Measurements from ENCODE around the gene NDST3. TPM values are rescaled to one million over a fixed set of nuclear protein-coding genes. Genes with fewer than 3 reads are reported as not detected.
"Not testable (repeated sequence)": the region's sequence is repeated elsewhere in the genome, so short reads cannot be mapped to it uniquely, and the experiment has no call there.

Gene NDST3
- total RNA-seq, 4 donors from 2014 or later = 0.25 TPM; not detected in 3

- H3K4me3 ChIP-seq (ENCODE audit: low read depth, poor library complexity, severe bottlenecking) = no peak overlapping the region
- no peak for DNase-seq (ENCODE audit: low spot score in 2 of 2)
- 88 to 89% methylated on average over 2 of the region's 2 CpGs for WGBS, 2 donors
- TF ChIP-seq POLR2A (IDR thresholded peaks at IDR 0.05) (no peak), CTCF (IDR thresholded peaks at IDR 0.05) (no peak)
- intact Hi-C loops (cut with DNase I; ENCODE audit: low total_unique reads) = no loop called here
Observed at GRCh38 chr4:118290951-118291350, 256.7 kb downstream of the NDST3 start.

GRCh38 chr4:118296729-118297128, 262.4 kb downstream of the NDST3 start:
- no peak for TF ChIP-seq POLR2A (IDR thresholded peaks at IDR 0.05)
- TF ChIP-seq CTCF (IDR thresholded peaks at IDR 0.05) = no peak
- 64 to 70% methylated on average over 1 of the region's 1 CpG for WGBS, 2 donors
- H3K4me3 ChIP-seq (ENCODE audit: low read depth, poor library complexity, severe bottlenecking) = no peak overlapping the region
- intact Hi-C loops (cut with DNase I; ENCODE audit: low total_unique reads) = no loop called here
- DNase-seq (ENCODE audit: low spot score in 2 of 2) = no peak

DNA sequence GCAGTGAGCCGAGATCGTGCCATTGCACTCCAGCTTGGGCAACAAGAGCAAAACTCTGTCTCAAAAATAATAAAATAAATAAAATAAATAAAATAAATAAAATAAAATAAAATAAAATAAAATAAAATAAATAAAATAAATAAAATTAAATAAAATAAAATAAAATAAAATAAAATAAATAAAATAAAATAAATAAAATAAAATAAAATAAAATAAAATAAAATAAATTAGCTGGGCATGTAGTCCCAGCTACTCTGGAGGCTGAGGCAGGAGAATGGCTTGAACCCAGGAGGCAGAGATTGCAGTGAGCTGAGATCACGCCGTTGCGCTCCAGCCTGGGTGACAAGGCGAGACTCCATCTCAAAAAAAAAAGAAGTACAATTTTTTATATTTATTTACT, 265.3 kb downstream of the NDST3 start:
- 96 to 98% methylated on average over 6 of the region's 6 CpGs for WGBS, 2 donors
- intact Hi-C loops (cut with DNase I; ENCODE audit: low total_unique reads); H3K4me3 ChIP-seq (ENCODE audit: low read depth, poor library complexity, severe bottlenecking): not testable (repeated sequence)

GRCh38 chr4:118307643-118308042, 273.4 kb downstream of the NDST3 start:
- TF ChIP-seq POLR2A (IDR thresholded peaks at IDR 0.05) (no peak), CTCF (IDR thresholded peaks at IDR 0.05) (no peak)
- WGBS, 2 donors = 64 to 74% methylated on average over 2 of the region's 2 CpGs
- DNase-seq (ENCODE audit: low spot score in 2 of 2) = no peak
- intact Hi-C loops (cut with DNase I; ENCODE audit: low total_unique reads) = no loop called here
- H3K4me3 ChIP-seq (ENCODE audit: low read depth, poor library complexity, severe bottlenecking) = no peak overlapping the region

More for the DNA sequence above, 265.3 kb downstream of the NDST3 start:
- DNase-seq (ENCODE audit: low spot score in 2 of 2) = not testable (repeated sequence)
